AG04450 (cell line): ENCODE data around the gene TRAPPC2B. TPM values are rescaled to one million over a fixed set of nuclear protein-coding genes. Genes with fewer than 3 reads are reported as not detected.

Experiments used
- CTCF ChIA-PET: fragments of 300-600, 350-600 bp; formaldehyde crosslinking; extraction: SDS; loops from one replicate; lab custom pipeline; 2022; ENCODE audit warnings: antibody characterized with exemption, inconsistent platforms; lab: Charles Lee
- POLR2A ChIA-PET: fragments of 350-600 bp; formaldehyde crosslinking; extraction: SDS; loops from one replicate; lab custom pipeline; 2021; ENCODE audit warnings: antibody characterized with exemption, inconsistent platforms; lab: Yijun Ruan, JAX
- DNase-seq: peaks from one replicate; pipeline ENCODE4 v3.0.0-alpha.2; 2011; ENCODE audit warnings: low read depth, low spot score
- H3K27ac ChIP-seq: one replicate; pipeline ENCODE4 v1.5.1; 2012; ENCODE audit warnings: low read depth, low read length, control low read depth
- H3K27me3 ChIP-seq: one replicate; pipeline ENCODE4 v1.6.0; 2012; ENCODE audit warnings: low read length; ENCODE audit not compliant: control insufficient read depth, insufficient read depth
- H3K4me3 ChIP-seq: 2 replicates; pipeline ENCODE4 v1.5.1; 2011; ENCODE audit warnings: mild to moderate bottlenecking, low read depth, low read length, control low read depth
- H3K9me3 ChIP-seq: 2 replicates; pipeline ENCODE4 v1.5.1; 2012; ENCODE audit warnings: low read length; ENCODE audit not compliant: control insufficient read depth, insufficient read depth
- polyA plus RNA-seq: library from polyadenylated mRNA; depleted of rRNA; stranded (reverse); fragments of >200 nt; gene quantifications from 2 replicates; pipeline ENCODE4 v1.2.3, GENCODE V29; 2011
- TF ChIP-seq, protein P1 (sequence below): IDR thresholded peaks from 2 replicates; pipeline ENCODE4 v1.5.1; 2011; ENCODE audit warnings: low read depth, low read length, control low read depth, inconsistent platforms

The TRAPPC2B gene
- polyA plus RNA-seq, 1 experiment = 19.6 TPM

DNA sequence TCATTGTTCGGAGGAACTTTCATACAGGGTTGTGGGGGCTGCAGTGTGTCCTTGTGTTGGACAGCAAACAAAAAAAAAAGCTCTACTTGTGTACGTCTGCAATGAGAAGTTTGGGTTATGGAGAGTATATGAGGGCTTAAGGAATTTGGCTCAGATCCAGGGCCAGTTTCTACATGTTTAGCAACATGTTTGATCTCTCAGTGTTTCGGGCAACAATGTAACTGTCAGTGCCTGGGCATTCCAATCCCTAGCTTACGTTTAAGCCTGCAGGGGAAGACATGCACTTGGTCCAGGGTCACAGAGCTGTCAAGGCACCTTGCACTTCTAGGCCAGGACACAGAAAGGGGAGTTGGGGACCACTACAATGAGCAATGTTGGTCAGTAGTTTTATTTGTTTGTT lies 29.2 kb upstream of the TRAPPC2B start:
- TF ChIP-seq, protein P1, sequence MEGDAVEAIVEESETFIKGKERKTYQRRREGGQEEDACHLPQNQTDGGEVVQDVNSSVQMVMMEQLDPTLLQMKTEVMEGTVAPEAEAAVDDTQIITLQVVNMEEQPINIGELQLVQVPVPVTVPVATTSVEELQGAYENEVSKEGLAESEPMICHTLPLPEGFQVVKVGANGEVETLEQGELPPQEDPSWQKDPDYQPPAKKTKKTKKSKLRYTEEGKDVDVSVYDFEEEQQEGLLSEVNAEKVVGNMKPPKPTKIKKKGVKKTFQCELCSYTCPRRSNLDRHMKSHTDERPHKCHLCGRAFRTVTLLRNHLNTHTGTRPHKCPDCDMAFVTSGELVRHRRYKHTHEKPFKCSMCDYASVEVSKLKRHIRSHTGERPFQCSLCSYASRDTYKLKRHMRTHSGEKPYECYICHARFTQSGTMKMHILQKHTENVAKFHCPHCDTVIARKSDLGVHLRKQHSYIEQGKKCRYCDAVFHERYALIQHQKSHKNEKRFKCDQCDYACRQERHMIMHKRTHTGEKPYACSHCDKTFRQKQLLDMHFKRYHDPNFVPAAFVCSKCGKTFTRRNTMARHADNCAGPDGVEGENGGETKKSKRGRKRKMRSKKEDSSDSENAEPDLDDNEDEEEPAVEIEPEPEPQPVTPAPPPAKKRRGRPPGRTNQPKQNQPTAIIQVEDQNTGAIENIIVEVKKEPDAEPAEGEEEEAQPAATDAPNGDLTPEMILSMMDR = no peak
- no peak overlapping the region for H3K4me3 ChIP-seq
- DNase-seq = no peak
- CTCF ChIA-PET = no interaction called here
- no peaks in the 10 kb centered on the region for H3K27me3 ChIP-seq
- no peaks in the 10 kb centered on the region for H3K9me3 ChIP-seq
- POLR2A ChIA-PET = no interaction called here
- H3K27ac ChIP-seq = no peak overlapping the region

DNA sequence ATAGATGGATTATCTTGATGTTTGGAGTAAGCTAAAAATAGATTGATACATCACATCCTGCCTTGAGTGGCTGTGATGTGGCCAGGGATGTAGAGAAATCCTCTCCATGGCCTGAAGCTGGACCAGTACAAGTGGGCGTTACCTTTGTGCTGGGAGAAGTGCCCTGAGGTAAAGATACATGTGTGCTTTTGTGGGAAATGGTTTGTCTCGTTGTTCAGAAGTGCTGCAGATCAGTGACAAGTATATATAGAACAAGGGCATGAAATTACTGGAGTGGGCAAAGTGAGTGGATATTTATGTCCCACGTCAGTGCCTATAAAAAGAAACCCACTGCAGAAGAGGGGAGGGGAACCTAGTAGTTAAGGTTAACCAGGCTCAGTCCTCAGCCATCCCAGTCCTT lies 24.5 kb upstream of the TRAPPC2B start:
- ChIA-PET POLR2A (interaction anchor here (0.7 to 1.0 kb wide), 2 partner anchors 37 to 1070 kb away, joined by 4 to 5 read pairs; partner anchors contain the start of gene ZNF584), CTCF (no interaction called here)
- TF ChIP-seq, protein P1 = no peak
- no peak overlapping the region for H3K27ac ChIP-seq
- H3K27me3 ChIP-seq = no peaks in the 10 kb centered on the region
- DNase-seq = no peak
- H3K9me3 ChIP-seq = no peaks in the 10 kb centered on the region
- no peak overlapping the region for H3K4me3 ChIP-seq

DNA sequence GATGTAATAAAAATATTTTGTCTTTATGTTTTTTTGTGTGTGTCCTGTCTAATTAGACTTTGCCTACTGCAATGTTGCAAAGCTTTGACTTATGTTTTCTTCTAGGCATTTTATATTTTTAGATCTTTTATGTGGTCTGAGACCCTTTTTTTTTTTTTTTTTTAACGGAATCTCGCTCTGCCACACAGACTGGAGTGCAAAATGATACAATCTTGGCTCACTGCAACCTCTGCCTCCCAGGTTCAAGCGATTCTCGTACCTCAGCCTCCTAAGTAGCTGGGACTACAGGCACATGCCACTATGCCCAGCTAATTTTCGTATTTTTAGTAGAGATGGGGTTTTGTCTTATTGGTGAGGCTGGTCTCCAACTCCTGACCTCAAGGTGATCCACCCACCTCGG lies 20.8 kb upstream of the TRAPPC2B start:
- POLR2A ChIA-PET = no interaction called here
- TF ChIP-seq, protein P1 = no peak
- no peak for DNase-seq
- Histone ChIP-seq H3K4me3 (no peak overlapping the region), H3K27ac (no peak overlapping the region), H3K9me3 (no peaks in the 10 kb centered on the region), H3K27me3 (no peaks in the 10 kb centered on the region)
- CTCF ChIA-PET = no interaction called here

DNA sequence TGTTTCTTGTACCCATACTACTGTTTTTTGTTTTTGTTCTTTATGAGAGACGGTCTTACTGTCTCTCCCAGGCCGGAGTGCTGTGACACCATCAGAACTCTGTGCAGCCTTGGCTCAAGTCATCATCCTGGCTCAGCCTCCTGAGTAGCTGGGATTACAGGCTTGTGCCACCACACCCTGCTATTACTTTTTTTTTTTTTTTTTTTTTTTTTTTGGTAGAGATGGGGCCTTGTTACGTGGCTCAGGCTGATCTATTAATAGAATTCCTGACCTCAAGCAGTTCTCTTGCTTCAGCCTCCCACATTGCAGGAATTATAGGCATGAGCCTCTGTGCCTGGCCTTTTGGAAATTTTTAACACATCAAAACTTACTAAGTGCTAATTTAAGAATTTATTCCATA lies 15.2 kb upstream of the TRAPPC2B start:
- POLR2A ChIA-PET = no interaction called here
- Histone ChIP-seq H3K4me3 (no peak overlapping the region), H3K27me3 (no peaks in the 10 kb centered on the region), H3K9me3 (no peaks in the 10 kb centered on the region; the same call in 1 of the 2 replicates), H3K27ac (no peak overlapping the region)
- no peak for DNase-seq
- TF ChIP-seq, protein P1 = no peak
- CTCF ChIA-PET = no interaction called here

DNA sequence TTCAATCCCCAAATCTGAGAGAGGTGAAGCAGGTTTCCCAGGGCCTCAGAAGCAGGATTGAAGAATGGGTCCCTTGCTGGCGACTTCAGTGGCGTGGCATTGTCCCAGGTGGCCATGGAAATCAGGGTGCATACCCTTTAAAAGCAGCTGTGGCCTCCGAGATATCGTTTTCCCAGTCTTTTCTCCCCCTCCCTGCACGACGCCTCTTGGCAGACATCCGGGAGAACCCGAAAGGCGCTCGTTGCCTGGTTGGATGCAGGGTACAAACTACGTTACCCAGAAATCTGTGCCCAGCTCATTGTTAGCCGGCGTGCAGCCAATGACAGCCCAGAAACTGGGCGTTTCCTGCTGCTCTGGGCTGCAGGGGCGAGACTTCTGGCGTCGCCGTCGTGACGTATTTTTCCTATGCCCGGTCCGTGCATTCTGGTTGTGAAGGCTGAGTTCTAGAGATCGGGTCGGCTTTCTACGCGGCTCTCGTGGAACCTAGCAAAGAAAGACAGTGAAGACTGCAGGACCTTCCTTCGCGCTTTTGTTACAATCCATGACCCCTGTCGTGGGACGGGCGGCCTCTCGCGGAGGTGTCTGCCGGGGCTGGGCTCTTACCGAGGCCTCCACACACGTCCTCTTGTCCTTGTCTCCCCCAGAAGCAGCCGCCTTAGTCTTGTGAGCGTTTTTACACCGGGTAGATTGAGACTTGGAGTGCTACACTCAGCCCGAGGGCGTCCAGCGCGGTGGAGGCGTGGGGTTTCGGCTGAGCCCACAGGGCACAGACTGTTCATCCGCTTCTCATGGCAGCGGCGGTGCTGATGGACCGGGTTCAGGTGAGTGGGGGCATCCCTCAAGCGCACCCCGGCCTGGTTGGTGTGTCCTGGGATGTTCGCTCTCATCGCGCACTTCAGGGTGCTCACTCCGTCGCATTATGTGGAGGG lies 12.2 kb upstream of the TRAPPC2B start, which contains the start of gene ZNF304:
ZNF304 (plus strand) TSS at position 395 of the 929 bp plus-strand sequence; CDS start at position 789, 394 bp downstream.
- TF ChIP-seq, protein P1 = no peak
- peak; percentile 84 for DNase-seq
- H3K9me3 ChIP-seq = no peaks in the 10 kb centered on the region; the same call in none of the 2 replicates
- H3K4me3 ChIP-seq = peak within 1 kb of the TSS; percentile 100
- ChIA-PET POLR2A (interaction anchor here (0.5 to 1.1 kb wide), 2 partner anchors 49 to 423 kb away, joined by 4 read pairs; no protein-coding TSS in a partner anchor), CTCF (interaction anchor here (0.7 kb wide), 1 partner anchor 12 kb away, joined by 3 read pairs; no protein-coding TSS in a partner anchor)
- H3K27ac ChIP-seq = peak within 1 kb of the TSS; percentile 39
- no peaks in the 10 kb centered on the region for H3K27me3 ChIP-seq
